ENCODE data around the gene CCBE1.

DNA sequence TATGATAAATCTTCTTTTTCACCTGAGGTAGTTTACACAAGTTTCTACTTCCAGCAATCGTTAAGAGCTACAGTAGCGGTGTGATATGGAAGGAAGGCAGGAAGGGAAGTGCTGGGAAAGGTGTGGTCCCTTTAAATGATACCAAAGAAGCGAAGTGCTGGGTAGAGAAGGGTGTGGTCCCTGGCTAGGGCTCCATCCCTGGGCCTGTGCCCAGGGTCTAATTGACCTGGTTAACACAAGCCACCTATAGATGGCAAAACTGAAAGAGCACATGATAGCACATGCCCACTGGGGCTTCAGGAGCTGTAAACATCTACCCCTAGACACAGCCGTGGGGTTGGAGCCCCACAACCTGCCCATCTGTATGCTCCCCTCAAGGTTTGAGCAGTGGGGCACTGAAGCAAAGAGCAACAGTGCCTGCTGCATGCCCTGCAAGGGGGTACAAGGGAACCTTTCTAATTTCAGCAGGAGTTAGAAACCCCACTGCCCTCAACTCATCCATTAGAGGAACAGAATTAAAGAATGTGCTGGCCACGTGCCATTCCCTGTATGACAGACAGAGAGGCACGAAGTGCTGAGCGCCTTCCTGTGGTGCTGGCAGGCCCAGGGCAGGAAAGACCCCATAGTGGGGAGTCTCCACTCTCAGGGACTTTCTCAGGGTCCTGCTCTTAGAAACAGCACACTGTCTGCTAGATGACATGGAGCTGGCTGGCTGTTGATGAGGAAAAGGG, 185.0 kb downstream of the CCBE1 start:
- TF ChIP-seq, protein P1, sequence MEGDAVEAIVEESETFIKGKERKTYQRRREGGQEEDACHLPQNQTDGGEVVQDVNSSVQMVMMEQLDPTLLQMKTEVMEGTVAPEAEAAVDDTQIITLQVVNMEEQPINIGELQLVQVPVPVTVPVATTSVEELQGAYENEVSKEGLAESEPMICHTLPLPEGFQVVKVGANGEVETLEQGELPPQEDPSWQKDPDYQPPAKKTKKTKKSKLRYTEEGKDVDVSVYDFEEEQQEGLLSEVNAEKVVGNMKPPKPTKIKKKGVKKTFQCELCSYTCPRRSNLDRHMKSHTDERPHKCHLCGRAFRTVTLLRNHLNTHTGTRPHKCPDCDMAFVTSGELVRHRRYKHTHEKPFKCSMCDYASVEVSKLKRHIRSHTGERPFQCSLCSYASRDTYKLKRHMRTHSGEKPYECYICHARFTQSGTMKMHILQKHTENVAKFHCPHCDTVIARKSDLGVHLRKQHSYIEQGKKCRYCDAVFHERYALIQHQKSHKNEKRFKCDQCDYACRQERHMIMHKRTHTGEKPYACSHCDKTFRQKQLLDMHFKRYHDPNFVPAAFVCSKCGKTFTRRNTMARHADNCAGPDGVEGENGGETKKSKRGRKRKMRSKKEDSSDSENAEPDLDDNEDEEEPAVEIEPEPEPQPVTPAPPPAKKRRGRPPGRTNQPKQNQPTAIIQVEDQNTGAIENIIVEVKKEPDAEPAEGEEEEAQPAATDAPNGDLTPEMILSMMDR (IDR thresholded peaks at IDR 0.05; ENCODE audit: poor library complexity, severe bottlenecking) = no peak
- TF ChIP-seq EP300 (conservative IDR thresholded peaks at IDR 0.05; ENCODE audit: poor library complexity, severe bottlenecking) (no peak), POLR2AphosphoS5 (IDR thresholded peaks at IDR 0.05) (no peak), EZH2 (IDR thresholded peaks at IDR 0.05; ENCODE audit: borderline replicate concordance, insufficient read depth, low read length, poor library complexity, severe bottlenecking) (no peak), REST (IDR thresholded peaks at IDR 0.05; ENCODE audit: borderline replicate concordance) (no peak), TAF1 (IDR thresholded peaks at IDR 0.05; ENCODE audit: low read depth) (no peak), SMC3 (conservative IDR thresholded peaks at IDR 0.05; ENCODE audit: poor library complexity) (no peak), MXI1 (conservative IDR thresholded peaks at IDR 0.05; ENCODE audit: poor library complexity, severe bottlenecking) (no peak)
